Mucosa of rectum (tissue), 2 donors: Measurements from ENCODE around the gene BABAM2.
A peak's percentile ranks its signal among the peaks of the same experiment; 100 is the strongest.

Source experiments
- H3K27ac ChIP-seq, 2 donors: one replicate each; pipeline ENCODE4 v1.7.0; 2013; ENCODE audit warnings: inconsistent platforms in 2 of 2, low read depth in 2 of 2, low read length in 2 of 2
- H3K27me3 ChIP-seq, 2 donors: one replicate each; pipeline ENCODE4 v1.7.0; 2013; ENCODE audit warnings: low read length in 2 of 2; ENCODE audit not compliant: control insufficient read depth in 2 of 2, insufficient read depth in 2 of 2
- H3K36me3 ChIP-seq, 2 donors: one replicate each; pipeline ENCODE4 v1.7.0; 2013; ENCODE audit warnings: low read length in 2 of 2; ENCODE audit not compliant: control insufficient read depth in 2 of 2, insufficient read depth in 2 of 2
- H3K4me1 ChIP-seq, 2 donors: one replicate each; pipeline ENCODE4 v1.7.0; 2013; ENCODE audit warnings: low read length in 2 of 2, mild to moderate bottlenecking in 1 of 2; ENCODE audit not compliant: control insufficient read depth in 2 of 2, insufficient read depth in 2 of 2
- H3K4me3 ChIP-seq, 2 donors: one replicate each; pipeline ENCODE4 v1.7.0; 2013; ENCODE audit warnings: low read length in 2 of 2
- H3K9ac ChIP-seq, 2 donors: one replicate each; pipeline ENCODE4 v1.7.0; 2013; ENCODE audit warnings: low read length in 2 of 2, low read depth in 1 of 2, mild to moderate bottlenecking in 1 of 2
- H3K9me3 ChIP-seq, 2 donors: one replicate each; pipeline ENCODE4 v1.7.0; 2013; ENCODE audit warnings: low read length in 2 of 2; ENCODE audit not compliant: control insufficient read depth in 2 of 2
- donor health status: healthy.
- donor health status: Normal muscosa, but diverticular disease.

The BABAM2 gene

DNA sequence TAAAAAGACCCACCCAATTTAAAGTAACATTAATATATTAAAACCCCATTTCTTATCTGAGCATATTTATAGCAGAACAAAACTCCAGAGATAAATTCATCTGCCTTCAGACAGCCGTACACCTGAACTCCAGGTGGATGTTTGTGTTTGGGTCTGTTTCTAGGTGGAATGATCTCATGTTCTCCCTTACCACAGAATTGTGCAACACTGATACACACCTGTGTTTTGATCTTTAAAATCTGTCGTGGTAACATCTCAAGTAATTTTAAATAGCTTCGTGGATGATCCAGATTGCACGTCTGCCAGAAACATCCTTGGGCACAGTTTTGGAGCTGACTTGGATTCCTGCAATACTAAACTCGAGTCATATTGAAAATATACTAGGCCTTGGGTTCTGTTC is 294.6 kb downstream of the BABAM2 start:
- Histone ChIP-seq H3K4me1 (no peaks in the 10 kb centered on the region), H3K27me3 (no peaks in the 10 kb centered on the region), H3K4me3 (no peak overlapping the region), H3K9me3 (no peaks in the 10 kb centered on the region), H3K9ac (no peak overlapping the region), H3K27ac (no peak overlapping the region), H3K36me3 (no peaks in the 10 kb centered on the region)

DNA sequence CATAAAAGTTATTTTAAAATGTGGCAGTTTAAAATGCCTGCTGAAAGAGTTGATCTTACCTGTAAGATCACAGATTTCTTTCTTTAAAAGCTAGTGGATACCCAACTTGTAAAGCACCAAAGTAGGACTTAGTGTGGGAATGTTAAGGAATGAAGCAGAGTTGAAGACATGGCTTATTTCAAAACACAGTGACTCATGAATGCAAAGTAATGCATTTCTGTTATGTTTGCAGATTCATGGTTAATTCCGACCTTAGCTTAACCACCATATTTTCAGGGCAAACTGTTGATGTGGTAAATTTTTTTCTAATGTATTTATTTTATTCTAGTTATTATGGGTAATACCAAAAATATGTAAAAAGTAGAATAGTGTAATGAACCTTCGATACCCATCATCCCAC is 295.4 kb downstream of the BABAM2 start:
- Histone ChIP-seq H3K4me1 (no peaks in the 10 kb centered on the region), H3K27me3 (no peaks in the 10 kb centered on the region), H3K9ac (no peak overlapping the region), H3K27ac (no peak overlapping the region), H3K4me3 (no peak overlapping the region), H3K36me3 (no peaks in the 10 kb centered on the region), H3K9me3 (no peaks in the 10 kb centered on the region)

DNA sequence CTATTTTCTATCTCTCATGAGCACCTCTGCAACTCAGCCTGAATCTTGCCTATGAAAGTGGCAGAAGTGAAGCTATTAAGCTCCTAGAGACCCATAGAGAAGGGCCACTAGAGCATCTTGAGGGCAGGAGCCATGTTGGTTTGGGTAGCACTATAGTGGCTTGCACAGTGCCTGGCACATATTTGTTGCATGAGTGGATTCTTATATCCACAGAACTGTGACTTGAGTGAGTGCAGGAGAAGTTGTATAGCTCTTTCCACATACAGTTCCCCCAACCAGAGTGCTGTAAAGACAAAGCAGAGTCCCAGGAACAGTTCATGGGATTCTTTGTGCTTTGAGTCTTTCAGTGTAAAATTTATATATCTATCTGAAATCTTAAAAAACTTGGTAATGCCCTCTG is 296.7 kb downstream of the BABAM2 start:
- H3K27me3 ChIP-seq = no peaks in the 10 kb centered on the region
- H3K36me3 ChIP-seq = no peaks in the 10 kb centered on the region
- H3K4me1 ChIP-seq = no peaks in the 10 kb centered on the region
- no peak overlapping the region for H3K4me3 ChIP-seq
- H3K9me3 ChIP-seq = no peaks in the 10 kb centered on the region
- H3K27ac ChIP-seq = no peak overlapping the region
- H3K9ac ChIP-seq = no peak overlapping the region

DNA sequence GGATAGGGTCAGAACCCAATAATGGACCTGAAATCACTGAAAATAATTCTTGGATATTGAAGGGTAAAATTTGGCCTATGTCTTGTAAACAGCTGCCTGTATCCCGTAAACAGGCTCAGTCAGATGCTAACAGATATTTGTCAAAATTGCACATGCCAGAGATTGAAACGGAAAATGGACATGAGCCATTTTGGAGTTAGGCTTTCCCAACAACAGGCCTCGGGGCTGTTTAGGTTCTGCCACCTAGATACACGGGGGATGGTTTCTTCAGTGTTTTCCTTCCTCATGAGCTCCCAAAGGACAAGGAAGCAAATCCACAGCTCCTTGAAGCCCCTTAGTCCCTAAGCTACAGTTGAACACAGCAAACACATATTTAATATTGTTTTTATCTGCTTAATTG is 297.9 kb downstream of the BABAM2 start:
- Histone ChIP-seq H3K4me1 (no peaks in the 10 kb centered on the region), H3K9me3 (no peaks in the 10 kb centered on the region)

DNA sequence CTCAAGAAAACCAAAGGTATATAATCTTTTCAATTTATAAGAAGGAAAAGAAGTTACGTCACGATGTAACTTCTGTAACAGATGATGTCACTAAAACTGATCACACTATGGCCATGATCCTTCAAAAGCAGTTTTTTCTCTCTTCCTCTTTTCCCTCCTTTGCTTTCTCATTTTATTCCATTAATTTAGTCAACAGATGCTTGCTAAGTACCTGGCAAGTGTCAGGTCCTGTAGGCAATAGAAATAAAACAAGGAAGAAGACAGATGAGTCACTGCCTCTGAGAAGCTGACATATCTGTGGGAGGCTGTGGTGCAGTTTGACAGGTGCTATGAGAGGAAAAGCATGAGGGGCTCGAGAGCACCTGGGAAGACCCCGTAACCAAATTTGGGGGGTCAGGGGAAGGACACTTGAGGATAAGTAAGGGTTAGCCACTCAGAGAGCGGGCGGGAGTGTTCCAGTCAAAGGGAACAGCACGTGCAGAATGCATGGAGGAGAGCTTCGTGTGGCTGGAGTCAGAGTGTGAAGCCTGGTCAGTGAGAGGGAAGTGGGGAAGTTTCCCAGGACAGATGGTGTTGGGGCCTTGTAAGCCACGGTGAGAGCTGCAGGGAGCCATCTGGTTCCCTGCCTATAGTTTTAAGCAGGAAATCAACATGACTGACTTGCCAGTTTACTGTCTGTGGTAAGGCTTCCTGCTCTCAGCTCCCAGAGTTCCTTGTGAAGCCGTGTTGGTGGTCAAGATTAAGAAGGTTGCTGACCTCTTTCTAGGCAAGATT is 303.3 kb downstream of the BABAM2 start:
- Histone ChIP-seq H3K27ac (no peak overlapping the region), H3K4me1 (peaks cover 12 to 16% of the 10 kb centered on the region in 2 donors), H3K36me3 (no peaks in the 10 kb centered on the region), H3K4me3 (no peak overlapping the region), H3K9ac (no peak overlapping the region), H3K9me3 (no peaks in the 10 kb centered on the region), H3K27me3 (no peaks in the 10 kb centered on the region)

More for the DNA sequence above, 297.9 kb downstream of the BABAM2 start:
- H3K4me3 ChIP-seq = no peak overlapping the region
- no peaks in the 10 kb centered on the region for H3K27me3 ChIP-seq
- no peaks in the 10 kb centered on the region for H3K36me3 ChIP-seq
- no peak overlapping the region for H3K9ac ChIP-seq
- H3K27ac ChIP-seq = no peak overlapping the region

DNA sequence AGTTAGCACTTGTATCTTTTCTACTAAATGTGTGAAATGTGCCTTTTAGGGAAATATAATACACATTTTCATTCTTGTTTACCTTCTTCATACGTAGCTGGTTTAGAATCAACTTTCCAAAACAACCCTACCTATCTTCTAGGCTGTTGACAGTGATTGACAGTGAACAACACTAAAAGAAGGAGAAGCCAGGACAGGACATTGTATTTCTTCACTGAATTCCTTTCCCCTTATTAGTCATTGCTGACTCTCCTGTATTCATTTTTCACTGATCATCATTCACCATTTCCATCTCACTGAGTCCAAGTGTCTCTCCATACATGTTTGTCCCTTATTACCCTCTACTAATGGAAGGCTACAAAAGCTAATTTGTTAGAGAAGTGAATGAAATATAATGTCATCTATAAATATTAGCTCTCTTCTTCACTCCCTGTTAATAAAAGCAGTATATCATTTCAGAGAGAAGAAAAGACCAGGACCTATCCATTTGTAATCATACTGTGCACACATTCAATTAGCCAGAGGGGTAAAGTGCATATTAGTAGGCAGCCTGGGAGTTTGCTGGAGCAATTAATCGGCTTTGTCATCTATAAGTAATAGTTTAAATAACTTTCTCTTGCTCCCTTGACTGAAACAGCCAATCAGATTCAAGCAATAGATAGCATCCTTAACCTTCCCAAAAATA is 309.6 kb downstream of the BABAM2 start:
- H3K4me1 ChIP-seq = peaks cover 8 to 24% of the 10 kb centered on the region in 2 donors
- no peak overlapping the region for H3K27ac ChIP-seq
- H3K36me3 ChIP-seq = no peaks in the 10 kb centered on the region
- no peak overlapping the region for H3K9ac ChIP-seq
- no peaks in the 10 kb centered on the region for H3K9me3 ChIP-seq
- H3K4me3 ChIP-seq = no peak overlapping the region
- no peaks in the 10 kb centered on the region for H3K27me3 ChIP-seq

DNA sequence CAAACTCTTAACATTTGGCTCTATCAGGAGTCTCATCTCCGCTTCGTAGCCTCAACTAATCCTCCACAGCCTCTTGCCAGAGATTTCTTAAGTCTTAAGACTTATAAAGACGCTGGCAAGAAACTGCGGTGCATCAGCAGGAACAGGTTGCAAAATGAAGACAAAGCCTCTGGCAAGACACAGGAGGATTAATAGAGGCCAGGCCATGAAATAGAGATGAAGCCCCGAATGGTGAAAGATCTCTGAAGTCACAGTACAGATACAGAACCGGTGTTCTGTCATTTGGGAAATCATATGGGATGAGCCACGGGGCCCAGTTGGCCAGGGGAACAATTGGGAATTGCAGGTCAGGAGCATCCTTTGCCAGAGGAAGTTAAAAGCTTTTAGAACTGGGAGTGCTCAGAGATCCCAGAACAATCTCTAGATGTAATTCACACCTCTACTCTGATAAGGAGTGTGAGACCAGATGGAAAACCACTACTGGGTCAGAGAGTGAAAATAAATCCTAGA is 311.2 kb downstream of the BABAM2 start:
- Histone ChIP-seq H3K36me3 (no peaks in the 10 kb centered on the region), H3K27me3 (no peaks in the 10 kb centered on the region), H3K9me3 (no peaks in the 10 kb centered on the region), H3K4me1 (peaks cover 8 to 24% of the 10 kb centered on the region in 2 donors), H3K4me3 (no peak overlapping the region), H3K27ac (peak overlapping the region; percentile 57 to 76), H3K9ac (no peak overlapping the region)

DNA sequence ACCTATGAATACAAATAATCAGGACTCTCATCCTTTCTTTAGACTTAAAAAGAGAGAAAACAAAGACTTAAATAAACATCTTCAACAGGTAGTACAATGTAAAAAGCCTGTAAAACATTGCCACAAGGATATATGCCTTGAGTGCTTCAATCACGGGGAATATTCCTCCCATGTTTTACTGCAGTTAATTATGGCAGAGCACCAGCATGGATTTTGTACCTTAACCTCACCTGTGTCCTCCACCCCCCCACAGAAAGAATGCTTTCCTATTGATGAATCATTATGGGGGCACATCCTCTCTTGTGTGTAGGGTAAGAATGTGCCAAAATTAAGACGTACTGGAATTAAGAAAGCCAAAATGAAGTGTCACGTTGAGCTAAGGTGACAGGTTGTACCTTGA is 312.2 kb downstream of the BABAM2 start:
- Histone ChIP-seq H3K27ac (peak overlapping the region; percentile 57 to 76), H3K4me3 (no peak overlapping the region), H3K36me3 (no peaks in the 10 kb centered on the region), H3K4me1 (peaks cover 0 to 15% of the 10 kb centered on the region in 2 donors), H3K27me3 (no peaks in the 10 kb centered on the region), H3K9ac (no peak overlapping the region), H3K9me3 (no peaks in the 10 kb centered on the region)

DNA sequence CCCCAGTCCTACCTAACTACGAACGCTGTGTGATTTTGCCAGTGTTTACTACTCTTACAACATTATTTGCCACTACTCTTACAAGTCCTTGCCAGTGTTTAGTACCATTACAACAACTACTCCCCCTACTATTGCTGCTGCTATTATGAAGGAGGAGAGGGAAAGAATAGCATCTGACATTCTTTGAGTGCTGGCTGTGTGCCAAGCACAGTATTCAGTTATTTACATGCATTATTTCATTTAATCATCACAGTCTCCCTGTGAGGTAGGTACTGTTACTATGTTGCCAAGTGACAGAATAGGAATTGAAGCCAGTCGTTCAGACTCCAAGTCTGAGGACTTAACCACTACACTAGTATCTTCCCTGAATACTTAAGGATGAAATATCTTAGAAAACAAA is 316.2 kb downstream of the BABAM2 start:
- Histone ChIP-seq H3K9me3 (no peaks in the 10 kb centered on the region), H3K4me1 (peaks cover 3 to 20% of the 10 kb centered on the region in 2 donors), H3K27me3 (no peaks in the 10 kb centered on the region), H3K4me3 (no peak overlapping the region), H3K27ac (no peak overlapping the region), H3K9ac (no peak overlapping the region), H3K36me3 (no peaks in the 10 kb centered on the region)

DNA sequence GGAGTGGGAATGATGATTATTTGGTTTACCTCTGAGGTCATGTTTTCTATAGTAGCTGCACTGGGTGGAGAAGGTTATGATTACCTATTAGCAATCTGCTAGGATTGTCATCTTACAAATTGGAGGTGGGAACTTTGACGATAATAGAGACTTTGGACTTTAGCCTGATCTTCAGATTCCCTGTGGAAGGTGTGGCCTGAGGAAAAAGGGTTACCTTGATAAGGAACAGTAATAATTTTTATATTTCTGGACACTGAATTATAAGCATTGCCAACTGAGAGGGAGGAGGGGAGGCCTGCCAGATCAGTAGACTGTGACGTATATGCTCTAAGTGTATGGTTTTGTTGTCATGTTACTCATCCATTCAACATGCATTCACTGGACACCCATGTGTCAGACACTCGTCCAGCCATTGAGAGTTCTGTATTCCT is 318.7 kb downstream of the BABAM2 start:
- Histone ChIP-seq H3K9ac (peak overlapping the region in 1 of 2 donors; percentile 20), H3K9me3 (no peaks in the 10 kb centered on the region), H3K27me3 (no peaks in the 10 kb centered on the region), H3K36me3 (no peaks in the 10 kb centered on the region), H3K4me3 (no peak overlapping the region), H3K4me1 (peaks cover 3 to 13% of the 10 kb centered on the region in 2 donors), H3K27ac (peak overlapping the region; percentile 78 to 81)
